Keratinocyte (primary cell): Measurements from ENCODE around the gene SCD. TPM values are rescaled to one million over a fixed set of nuclear protein-coding genes. Genes with fewer than 3 reads are reported as not detected.

Experiments used
- DNase-seq: peaks from one replicate; pipeline ENCODE4 v3.0.0-alpha.2; 2011; ENCODE audit warnings: low read depth, missing footprints, low spot score
- FAIRE-seq: peaks from 2 replicates; lab custom pipeline; 2011; peaks lifted over from hg19 to GRCh38; lab: Jason Lieb, UNC
- H2AFZ ChIP-seq: 2 replicates; pipeline ENCODE4 v1.6.0; 2012; ENCODE audit warnings: low read length, control low read depth, inconsistent platforms; ENCODE audit not compliant: control insufficient read depth
- H3K27ac ChIP-seq: 2 replicates; pipeline ENCODE4 v1.5.1; 2011; ENCODE audit warnings: low read length; ENCODE audit not compliant: control insufficient read depth, insufficient read depth
- H3K27me3 ChIP-seq: 3 replicates; pipeline ENCODE4 v1.6.0; 2011; ENCODE audit warnings: low read length; ENCODE audit not compliant: control insufficient read depth, insufficient read depth; ENCODE audit errors: extremely low read depth
- H3K36me3 ChIP-seq, 2 experiments: 2 replicates in 1 of 2; 3 replicates in 1 of 2; pipeline ENCODE4 v1.5.1; 2011; ENCODE audit warnings: low read length in 2 of 2, mild to moderate bottlenecking in 1 of 2; ENCODE audit not compliant: control insufficient read depth in 2 of 2, insufficient read depth in 2 of 2; ENCODE audit errors: extremely low read depth in 1 of 2
- H3K4me1 ChIP-seq: 3 replicates; pipeline ENCODE4 v1.5.1; 2011; ENCODE audit warnings: low read length; ENCODE audit not compliant: control insufficient read depth, insufficient read depth; ENCODE audit errors: extremely low read depth
- H3K4me2 ChIP-seq: 3 replicates; pipeline ENCODE4 v1.6.0; 2011; ENCODE audit warnings: low read depth, low read length; ENCODE audit not compliant: control insufficient read depth, insufficient read depth; ENCODE audit errors: extremely low read depth
- H3K4me3 ChIP-seq, 3 experiments: fragments of 200-600 bp in 1 of 3; sonication (generic) in 1 of 3; 2 replicates in 2 of 3; 3 replicates in 1 of 3; pipeline ENCODE4 v1.5.1; 2011 to 2016; ENCODE audit warnings: low read length in 3 of 3, mild to moderate bottlenecking in 3 of 3, control low read depth in 2 of 3, inconsistent platforms in 1 of 3, low read depth in 1 of 3, mixed read lengths in 1 of 3, mixed run types in 1 of 3, moderate library complexity in 1 of 3; ENCODE audit not compliant: control insufficient read depth in 2 of 3, insufficient read depth in 2 of 3; ENCODE audit errors: extremely low read depth in 1 of 3
- H3K79me2 ChIP-seq: 2 replicates; pipeline ENCODE4 v1.6.0; 2012; ENCODE audit warnings: low read length; ENCODE audit not compliant: control insufficient read depth, insufficient read depth
- H3K9ac ChIP-seq: 3 replicates; pipeline ENCODE4 v1.6.0; 2011; ENCODE audit warnings: low read length; ENCODE audit not compliant: control insufficient read depth, insufficient read depth; ENCODE audit errors: extremely low read depth
- H3K9me1 ChIP-seq: 3 replicates; pipeline ENCODE4 v1.6.0; 2011; ENCODE audit warnings: low read length; ENCODE audit not compliant: control insufficient read depth, insufficient read depth; ENCODE audit errors: extremely low read depth
- H3K9me3 ChIP-seq: 2 replicates; pipeline ENCODE4 v1.5.1; 2012; ENCODE audit warnings: low read depth, low read length; ENCODE audit not compliant: control insufficient read depth
- H4K20me1 ChIP-seq: 3 replicates; pipeline ENCODE4 v1.6.0; 2011; ENCODE audit warnings: low read length; ENCODE audit not compliant: control insufficient read depth, insufficient read depth; ENCODE audit errors: extremely low read depth
- EZH2 ChIP-seq: IDR thresholded peaks from one replicate; pipeline ENCODE4 v1.6.1; 2012; ENCODE audit warnings: inconsistent platforms, mild to moderate bottlenecking, low read length, moderate library complexity
- dilution Hi-C: fragments of 300-500 bp; cut with MboI; formaldehyde crosslinking; loops from one replicate; pipeline ENCODE4 v1.7.0; 2020; ENCODE audit warnings: low sequenced_read_pairs; ENCODE audit not compliant: extremely low pct_ligation_motif_present
- polyA plus RNA-seq, 5 experiments: library from polyadenylated mRNA; depleted of rRNA in 3 of 5; stranded (reverse) in 3 of 5; stranded (forward) in 1 of 5; unstranded in 1 of 5; fragments of >200 nt; gene quantifications; 1 replicate in 1 of 5; 2 replicates in 3 of 5; 3 replicates in 1 of 5; pipeline versions ENCODE4 v1.2.1 to v1.2.3, GENCODE V29; 2011 to 2012; ENCODE audit warnings: missing spikeins in 2 of 5, low read depth in 1 of 5, low replicate concordance in 1 of 5
- TF ChIP-seq, protein P1 (sequence below), 3 experiments: IDR thresholded peaks in 1 of 3; conservative IDR thresholded peaks in 1 of 3; optimal IDR thresholded peaks in 1 of 3; 2 replicates in 2 of 3; 3 replicates in 1 of 3; pipeline versions ENCODE3 to v1.5.1; 2011; ENCODE audit warnings: low read length in 3 of 3, mild to moderate bottlenecking in 3 of 3, moderate library complexity in 2 of 3, control low read depth in 1 of 3, inconsistent platforms in 1 of 3; ENCODE audit not compliant: insufficient read depth in 2 of 3; ENCODE audit errors: extremely low read depth in 1 of 3

SCD gene
- polyA plus RNA-seq, 1 donor (not counting 4 experiments of a cell fraction or from before 2014, with no cell fraction given) = 1,275 TPM

DNA sequence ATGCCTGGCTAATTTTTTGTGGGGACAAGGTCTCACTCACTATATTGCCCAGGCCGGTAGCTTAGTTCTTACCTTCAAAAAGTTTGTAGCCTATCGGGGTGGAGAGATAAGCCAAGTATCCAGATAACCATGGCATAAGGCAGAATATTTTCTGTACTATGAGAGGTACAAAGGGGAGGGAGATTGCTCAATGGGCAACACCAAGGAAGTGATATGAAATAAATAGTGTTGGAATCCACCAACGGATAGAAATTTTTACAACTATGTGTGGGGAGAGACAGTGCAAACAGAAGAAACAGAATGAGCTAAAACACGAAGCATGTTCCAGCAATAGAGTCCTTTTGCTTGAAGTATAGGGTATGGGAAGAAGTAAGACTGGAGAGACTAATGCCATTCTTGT is 8.1 kb downstream of the SCD start:
- Histone ChIP-seq H2AFZ (no peak overlapping the region), H3K4me3 (no peak overlapping the region), H3K4me1 (peaks cover 39% of the 10 kb centered on the region), H3K79me2 (peaks cover 70% of the 10 kb centered on the region), H3K9ac (no peak overlapping the region), H3K9me3 (no peaks in the 10 kb centered on the region), H3K9me1 (peaks cover 8% of the 10 kb centered on the region), H4K20me1 (peaks cover 47% of the 10 kb centered on the region), H3K36me3 (peaks cover 63 to 73% of the 10 kb centered on the region in 2 experiments), H3K27ac (no peak overlapping the region), H3K4me2 (no peak overlapping the region), H3K27me3 (no peaks in the 10 kb centered on the region)
- FAIRE-seq (no peak), DNase-seq (no peak)
- dilution Hi-C loops = no loop called here
- TF ChIP-seq, protein P1, sequence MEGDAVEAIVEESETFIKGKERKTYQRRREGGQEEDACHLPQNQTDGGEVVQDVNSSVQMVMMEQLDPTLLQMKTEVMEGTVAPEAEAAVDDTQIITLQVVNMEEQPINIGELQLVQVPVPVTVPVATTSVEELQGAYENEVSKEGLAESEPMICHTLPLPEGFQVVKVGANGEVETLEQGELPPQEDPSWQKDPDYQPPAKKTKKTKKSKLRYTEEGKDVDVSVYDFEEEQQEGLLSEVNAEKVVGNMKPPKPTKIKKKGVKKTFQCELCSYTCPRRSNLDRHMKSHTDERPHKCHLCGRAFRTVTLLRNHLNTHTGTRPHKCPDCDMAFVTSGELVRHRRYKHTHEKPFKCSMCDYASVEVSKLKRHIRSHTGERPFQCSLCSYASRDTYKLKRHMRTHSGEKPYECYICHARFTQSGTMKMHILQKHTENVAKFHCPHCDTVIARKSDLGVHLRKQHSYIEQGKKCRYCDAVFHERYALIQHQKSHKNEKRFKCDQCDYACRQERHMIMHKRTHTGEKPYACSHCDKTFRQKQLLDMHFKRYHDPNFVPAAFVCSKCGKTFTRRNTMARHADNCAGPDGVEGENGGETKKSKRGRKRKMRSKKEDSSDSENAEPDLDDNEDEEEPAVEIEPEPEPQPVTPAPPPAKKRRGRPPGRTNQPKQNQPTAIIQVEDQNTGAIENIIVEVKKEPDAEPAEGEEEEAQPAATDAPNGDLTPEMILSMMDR (optimal IDR thresholded peaks at IDR 0.05 in 1 of 3, IDR thresholded peaks at IDR 0.05 in 1 of 3, conservative IDR thresholded peaks at IDR 0.05 in 1 of 3; ENCODE audit: extremely low read depth in 1 of 3, insufficient read depth in 2 of 3, low read length in 3 of 3) = no peak
- TF ChIP-seq EZH2 = no peak

GRCh38 chr10:100356067-100357017 is 9.3 kb downstream of the SCD start:
- no peaks in the 10 kb centered on the region for H3K27me3 ChIP-seq
- peaks cover 2% of the 10 kb centered on the region for H3K9me1 ChIP-seq
- no peak overlapping the region for H3K9ac ChIP-seq
- H3K36me3 ChIP-seq = peaks cover 59 to 67% of the 10 kb centered on the region in 2 experiments
- no peak for DNase-seq
- H3K79me2 ChIP-seq = peaks cover 58% of the 10 kb centered on the region
- H2AFZ ChIP-seq = no peak overlapping the region
- H3K4me3 ChIP-seq = no peak overlapping the region
- no peak overlapping the region for H3K4me2 ChIP-seq
- TF ChIP-seq, protein P1 (optimal IDR thresholded peaks at IDR 0.05 in 1 of 3, IDR thresholded peaks at IDR 0.05 in 1 of 3, conservative IDR thresholded peaks at IDR 0.05 in 1 of 3; ENCODE audit: extremely low read depth in 1 of 3, insufficient read depth in 2 of 3, low read length in 3 of 3) = no peak
- TF ChIP-seq EZH2 = no peak
- no peaks in the 10 kb centered on the region for H3K9me3 ChIP-seq
- H3K27ac ChIP-seq = no peak overlapping the region
- H4K20me1 ChIP-seq = peaks cover 35% of the 10 kb centered on the region
- dilution Hi-C loops = no loop called here
- peaks cover 27% of the 10 kb centered on the region for H3K4me1 ChIP-seq
- FAIRE-seq = no peak
